SK-N-SH (cell line): ENCODE data around the gene RAB30. TPM values are rescaled to one million over a fixed set of nuclear protein-coding genes. Genes with fewer than 3 reads are reported as not detected.
"Not testable (repeated sequence)": the region's sequence is repeated elsewhere in the genome, so short reads cannot be mapped to it uniquely, and the experiment has no call there.

Experiments used
- CTCF ChIA-PET: fragments of 300-600, 350-600 bp; formaldehyde crosslinking; extraction: SDS; loops from one replicate; lab custom pipeline; 2021; lab: Yijun Ruan, JAX
- POLR2A ChIA-PET: fragments of 350-600 bp; sonication (Branson Sonifier 250); formaldehyde crosslinking; extraction: SDS; loops from one replicate; lab custom pipeline; 2020; ENCODE audit warnings: antibody characterized with exemption, inconsistent platforms; lab: Yijun Ruan, JAX
- DNase-seq: peaks from one replicate; pipeline ENCODE4 v3.0.0; 2012
- H2AFZ ChIP-seq: fragments of 200-600 bp; sonication (generic); 2 replicates; pipeline ENCODE4 v1.8.1; 2016; ENCODE audit warnings: antibody characterized with exemption, mild to moderate bottlenecking, low read depth
- H3F3A ChIP-seq: fragments of 200-600 bp; sonication (generic); replicated peaks from 2 replicates; pipeline ENCODE3; 2016; ENCODE audit warnings: antibody characterized with exemption, mild to moderate bottlenecking; ENCODE audit not compliant: insufficient read depth
- H3K27ac ChIP-seq, 2 experiments: fragments of 200-500 bp in 1 of 2; fragments of 200-600 bp in 1 of 2; sonication (Bioruptor generic) in 1 of 2; sonication (generic), shearing (Covaris generic) in 1 of 2; 2 replicates each; pipeline versions ENCODE4 v1.5.1 to v1.6.1; 2014 to 2016; ENCODE audit warnings: low read depth in 2 of 2, inconsistent platforms in 1 of 2, low read length in 1 of 2, mild to moderate bottlenecking in 1 of 2, mixed read lengths in 1 of 2
- H3K27me3 ChIP-seq: fragments of 200-600 bp; sonication (generic), shearing (Covaris generic); 2 replicates; pipeline ENCODE4 v1.6.1; 2016; ENCODE audit warnings: mixed run types; ENCODE audit not compliant: insufficient read depth
- H3K36me3 ChIP-seq, 2 experiments: fragments of 200-500 bp in 1 of 2; fragments of 200-600 bp in 1 of 2; sonication (Bioruptor generic) in 1 of 2; sonication (generic) in 1 of 2; replicated peaks in 1 of 2; 2 replicates each; pipeline versions ENCODE3 to v1.5.1; 2014 to 2016; ENCODE audit warnings: low read length in 1 of 2, mild to moderate bottlenecking in 1 of 2; ENCODE audit not compliant: insufficient read depth in 2 of 2, control insufficient read depth in 1 of 2
- H3K4me1 ChIP-seq, 2 experiments: fragments of 200-500 bp in 1 of 2; fragments of 200-600 bp in 1 of 2; sonication (Bioruptor generic) in 1 of 2; sonication (generic), shearing (Covaris generic) in 1 of 2; 2 replicates each; pipeline versions ENCODE4 v1.5.1 to v1.6.1; 2014 to 2016; ENCODE audit warnings: low read depth in 1 of 2, low read length in 1 of 2, mixed run types in 1 of 2; ENCODE audit not compliant: insufficient read depth in 2 of 2, control insufficient read depth in 1 of 2
- H3K4me2 ChIP-seq: fragments of 200-600 bp; sonication (generic), shearing (Covaris generic); 2 replicates; pipeline ENCODE4 v1.6.1; 2017; ENCODE audit warnings: mixed run types
- H3K4me3 ChIP-seq, 2 experiments: fragments of 200-500 bp in 1 of 2; fragments of 200-600 bp in 1 of 2; sonication (Bioruptor generic) in 1 of 2; sonication (generic), shearing (Covaris generic) in 1 of 2; 2 replicates each; pipeline versions ENCODE4 v1.5.1 to v1.8.1; 2014 to 2016; ENCODE audit warnings: low read depth in 2 of 2, inconsistent platforms in 1 of 2, low read length in 1 of 2, mild to moderate bottlenecking in 1 of 2, mixed read lengths in 1 of 2, moderate library complexity in 1 of 2
- H3K79me2 ChIP-seq: fragments of 200-600 bp; sonication (generic); 2 replicates; pipeline ENCODE4 v1.8.1; 2017; ENCODE audit warnings: mild to moderate bottlenecking; ENCODE audit not compliant: insufficient read depth
- H3K9ac ChIP-seq: fragments of 200-600 bp; sonication (generic); 2 replicates; pipeline ENCODE4 v1.6.1; 2017; ENCODE audit warnings: mixed run types
- H3K9me2 ChIP-seq: fragments of 200-600 bp; sonication (generic); 2 replicates; pipeline ENCODE4 v1.6.1; 2017; ENCODE audit warnings: mixed run types
- H3K9me3 ChIP-seq: fragments of 200-600 bp; sonication (generic); 2 replicates; pipeline ENCODE4 v1.6.1; 2017; ENCODE audit warnings: mixed run types, mild to moderate bottlenecking, moderate library complexity
- H4K20me1 ChIP-seq: fragments of 200-600 bp; sonication (generic); 2 replicates; pipeline ENCODE4 v1.6.1; 2017; ENCODE audit warnings: mild to moderate bottlenecking, mixed run types; ENCODE audit not compliant: insufficient read depth
- IRF3 ChIP-seq: fragments of 150-350 bp; IDR thresholded peaks from 2 replicates; pipeline ENCODE4 v1.6.1; 2016; ENCODE audit warnings: mild to moderate bottlenecking, low read depth, low read length
- MAX ChIP-seq: IDR thresholded peaks from 2 replicates; pipeline ENCODE4 v1.4.0; 2012; ENCODE audit warnings: low read depth
- NRF1 ChIP-seq: IDR thresholded peaks from 2 replicates; pipeline ENCODE4 v1.6.1; 2012; ENCODE audit warnings: low read depth, mild to moderate bottlenecking, low read length
- POLR2AphosphoS5 ChIP-seq: IDR thresholded peaks from 2 replicates; pipeline ENCODE4 v1.6.1; 2012; ENCODE audit warnings: low read depth, low read length
- RFX5 ChIP-seq: IDR thresholded peaks from 2 replicates; pipeline ENCODE4 v1.6.1; 2012; ENCODE audit warnings: mild to moderate bottlenecking, improper control_type of control experiment, low read length
- TEAD4 ChIP-seq: IDR thresholded peaks from 2 replicates; pipeline ENCODE4 v1.4.0; 2012; ENCODE audit warnings: mild to moderate bottlenecking, borderline replicate concordance; ENCODE audit not compliant: insufficient read depth
- WGBS: methylation state at CpG from one replicate; pipeline ENCODE4 v1.1.6; 2017; ENCODE audit warnings: low lambda C conversion rate; 5-methylcytosine and 5-hydroxymethylcytosine counted together
- polyA plus RNA-seq, 3 experiments: library from polyadenylated mRNA; depleted of rRNA; stranded (reverse); fragments of >200 nt; gene quantifications; 2 replicates each; pipeline ENCODE4 v1.2.3, GENCODE V29; 2012
- TF ChIP-seq, protein P1 (sequence below): IDR thresholded peaks from 2 replicates; pipeline ENCODE4; 2012
- TF ChIP-seq, protein P2 (sequence below): IDR thresholded peaks from 2 replicates; pipeline ENCODE4 v1.6.1; 2012; ENCODE audit warnings: mild to moderate bottlenecking, low read depth, low read length, moderate library complexity
- TF ChIP-seq, protein P3 (sequence below): fragments of 200-600 bp; sonication (generic); IDR thresholded peaks from 2 replicates; pipeline ENCODE4 v1.6.1; 2017; ENCODE audit warnings: antibody characterized with exemption, mild to moderate bottlenecking, moderate library complexity
- TF ChIP-seq, protein P4 (sequence below): IDR thresholded peaks from 2 replicates; pipeline ENCODE4 v1.4.0; 2012; ENCODE audit warnings: low read depth, borderline replicate concordance

Gene RAB30
- polyA plus RNA-seq, 1 of the 3 experiments (the other 2 are of a cell fraction), result 3.3 TPM

DNA sequence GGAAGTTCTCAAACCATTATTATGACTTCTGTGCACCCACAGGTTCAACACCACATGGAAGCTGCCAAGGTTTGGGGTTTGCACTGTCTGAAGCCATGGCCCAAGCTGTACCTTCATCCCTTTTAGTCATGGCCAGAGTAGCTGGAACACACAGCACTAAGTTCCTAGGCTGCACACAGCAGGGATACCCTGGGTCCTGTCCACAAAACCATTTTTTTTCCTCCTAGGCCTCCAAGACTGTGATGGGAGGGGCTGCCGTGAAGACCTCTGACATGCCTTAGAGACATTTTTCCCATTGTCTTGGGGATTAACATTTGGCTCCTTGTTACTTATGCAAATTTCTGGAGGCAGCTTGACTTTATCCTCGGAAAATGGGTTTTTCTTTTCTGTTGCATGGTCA is 127.5 kb downstream of the RAB30 start:
- WGBS, result 45% methylated on average over 2 of the region's 2 CpGs
- no peak for DNase-seq
- H3K9me2 ChIP-seq, result no peaks in the 10 kb centered on the region
- no peaks in the 10 kb centered on the region for H3K9me3 ChIP-seq
- no peaks in the 10 kb centered on the region for H3F3A ChIP-seq
- H3K36me3 ChIP-seq, result no peaks in the 10 kb centered on the region
- no peak overlapping the region for H2AFZ ChIP-seq
- H3K79me2 ChIP-seq, result no peaks in the 10 kb centered on the region
- ChIA-PET POLR2A (no interaction called here), CTCF (interaction anchor here (1.4 kb wide), 1 partner anchor 9 kb away, joined by 3 read pairs; no protein-coding TSS in a partner anchor)
- no peaks in the 10 kb centered on the region; a peak in 1 of 4 replicates for H3K4me1 ChIP-seq
- no peaks in the 10 kb centered on the region for H3K27me3 ChIP-seq
- H3K4me3 ChIP-seq, result no peak overlapping the region
- H4K20me1 ChIP-seq, result no peaks in the 10 kb centered on the region
- no peak overlapping the region for H3K4me2 ChIP-seq
- H3K9ac ChIP-seq, result no peak overlapping the region
- no peak overlapping the region for H3K27ac ChIP-seq
- TF ChIP-seq IRF3, result no peak

DNA sequence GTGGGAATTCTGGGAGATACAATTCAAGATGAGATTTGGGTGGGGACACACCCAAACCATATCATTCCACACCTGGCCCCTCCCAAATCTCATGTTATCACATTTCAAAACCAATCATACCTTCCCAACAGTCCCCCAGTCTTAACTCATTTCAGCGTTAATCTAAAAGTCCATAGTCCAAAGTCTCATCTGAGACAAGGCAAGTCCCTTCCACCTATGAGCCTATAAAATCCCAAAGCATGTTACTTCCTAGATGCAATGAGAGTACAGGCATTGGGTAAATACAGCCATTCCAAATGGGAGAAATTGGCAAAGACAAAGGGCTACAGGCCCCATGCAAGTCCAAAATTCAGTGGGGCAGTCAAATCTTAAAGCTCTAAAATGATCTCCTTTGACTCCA is 128.3 kb downstream of the RAB30 start:
- H3K27ac ChIP-seq, H2AFZ ChIP-seq, H4K20me1 ChIP-seq, H3K4me1 ChIP-seq, H3K9me2 ChIP-seq, H3K9ac ChIP-seq, H3K79me2 ChIP-seq, H3F3A ChIP-seq, POLR2A ChIA-PET, H3K4me3 ChIP-seq, H3K9me3 ChIP-seq, DNase-seq, H3K4me2 ChIP-seq, H3K27me3 ChIP-seq, H3K36me3 ChIP-seq: not testable (repeated sequence)
- CTCF ChIA-PET, result interaction anchor here (1.4 kb wide), 1 partner anchor 8 kb away, joined by 3 read pairs; no protein-coding TSS in a partner anchor
- 100% methylated on average over 1 of the region's 1 CpG for WGBS

- no peaks in the 10 kb centered on the region for H3K79me2 ChIP-seq
- H2AFZ ChIP-seq, result no peak overlapping the region
- no peaks in the 10 kb centered on the region for H3K9me2 ChIP-seq
- CTCF ChIA-PET, result interaction anchor here (0.9 to 1.3 kb wide), 2 partner anchors 15 to 75 kb away, joined by 3 to 5 read pairs; no protein-coding TSS in a partner anchor
- 83% methylated on average over 2 of the region's 2 CpGs for WGBS
- DNase-seq, result no peak
- H3K4me1 ChIP-seq, result no peaks in the 10 kb centered on the region
- H3K27me3 ChIP-seq, result no peaks in the 10 kb centered on the region
- H3K4me3 ChIP-seq, result no peak overlapping the region
- no peaks in the 10 kb centered on the region for H3K9me3 ChIP-seq
- H4K20me1 ChIP-seq, result no peaks in the 10 kb centered on the region
- no peaks in the 10 kb centered on the region for H3K36me3 ChIP-seq
- POLR2A ChIA-PET, result no interaction called here
- H3F3A ChIP-seq, result no peaks in the 10 kb centered on the region
- H3K9ac ChIP-seq, result no peak overlapping the region
- no peak overlapping the region for H3K27ac ChIP-seq
- H3K4me2 ChIP-seq, result no peak overlapping the region
- TF ChIP-seq, protein P1, sequence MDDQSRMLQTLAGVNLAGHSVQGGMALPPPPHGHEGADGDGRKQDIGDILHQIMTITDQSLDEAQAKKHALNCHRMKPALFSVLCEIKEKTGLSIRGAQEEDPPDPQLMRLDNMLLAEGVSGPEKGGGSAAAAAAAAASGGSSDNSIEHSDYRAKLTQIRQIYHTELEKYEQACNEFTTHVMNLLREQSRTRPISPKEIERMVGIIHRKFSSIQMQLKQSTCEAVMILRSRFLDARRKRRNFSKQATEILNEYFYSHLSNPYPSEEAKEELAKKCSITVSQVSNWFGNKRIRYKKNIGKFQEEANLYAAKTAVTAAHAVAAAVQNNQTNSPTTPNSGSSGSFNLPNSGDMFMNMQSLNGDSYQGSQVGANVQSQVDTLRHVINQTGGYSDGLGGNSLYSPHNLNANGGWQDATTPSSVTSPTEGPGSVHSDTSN, result no peak
- TF ChIP-seq MAX, result no peak
- TF ChIP-seq POLR2AphosphoS5, result no peak
- TF ChIP-seq, protein P2, sequence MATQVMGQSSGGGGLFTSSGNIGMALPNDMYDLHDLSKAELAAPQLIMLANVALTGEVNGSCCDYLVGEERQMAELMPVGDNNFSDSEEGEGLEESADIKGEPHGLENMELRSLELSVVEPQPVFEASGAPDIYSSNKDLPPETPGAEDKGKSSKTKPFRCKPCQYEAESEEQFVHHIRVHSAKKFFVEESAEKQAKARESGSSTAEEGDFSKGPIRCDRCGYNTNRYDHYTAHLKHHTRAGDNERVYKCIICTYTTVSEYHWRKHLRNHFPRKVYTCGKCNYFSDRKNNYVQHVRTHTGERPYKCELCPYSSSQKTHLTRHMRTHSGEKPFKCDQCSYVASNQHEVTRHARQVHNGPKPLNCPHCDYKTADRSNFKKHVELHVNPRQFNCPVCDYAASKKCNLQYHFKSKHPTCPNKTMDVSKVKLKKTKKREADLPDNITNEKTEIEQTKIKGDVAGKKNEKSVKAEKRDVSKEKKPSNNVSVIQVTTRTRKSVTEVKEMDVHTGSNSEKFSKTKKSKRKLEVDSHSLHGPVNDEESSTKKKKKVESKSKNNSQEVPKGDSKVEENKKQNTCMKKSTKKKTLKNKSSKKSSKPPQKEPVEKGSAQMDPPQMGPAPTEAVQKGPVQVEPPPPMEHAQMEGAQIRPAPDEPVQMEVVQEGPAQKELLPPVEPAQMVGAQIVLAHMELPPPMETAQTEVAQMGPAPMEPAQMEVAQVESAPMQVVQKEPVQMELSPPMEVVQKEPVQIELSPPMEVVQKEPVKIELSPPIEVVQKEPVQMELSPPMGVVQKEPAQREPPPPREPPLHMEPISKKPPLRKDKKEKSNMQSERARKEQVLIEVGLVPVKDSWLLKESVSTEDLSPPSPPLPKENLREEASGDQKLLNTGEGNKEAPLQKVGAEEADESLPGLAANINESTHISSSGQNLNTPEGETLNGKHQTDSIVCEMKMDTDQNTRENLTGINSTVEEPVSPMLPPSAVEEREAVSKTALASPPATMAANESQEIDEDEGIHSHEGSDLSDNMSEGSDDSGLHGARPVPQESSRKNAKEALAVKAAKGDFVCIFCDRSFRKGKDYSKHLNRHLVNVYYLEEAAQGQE, result no peak
- TF ChIP-seq NRF1, result no peak
- TF ChIP-seq, protein P3, sequence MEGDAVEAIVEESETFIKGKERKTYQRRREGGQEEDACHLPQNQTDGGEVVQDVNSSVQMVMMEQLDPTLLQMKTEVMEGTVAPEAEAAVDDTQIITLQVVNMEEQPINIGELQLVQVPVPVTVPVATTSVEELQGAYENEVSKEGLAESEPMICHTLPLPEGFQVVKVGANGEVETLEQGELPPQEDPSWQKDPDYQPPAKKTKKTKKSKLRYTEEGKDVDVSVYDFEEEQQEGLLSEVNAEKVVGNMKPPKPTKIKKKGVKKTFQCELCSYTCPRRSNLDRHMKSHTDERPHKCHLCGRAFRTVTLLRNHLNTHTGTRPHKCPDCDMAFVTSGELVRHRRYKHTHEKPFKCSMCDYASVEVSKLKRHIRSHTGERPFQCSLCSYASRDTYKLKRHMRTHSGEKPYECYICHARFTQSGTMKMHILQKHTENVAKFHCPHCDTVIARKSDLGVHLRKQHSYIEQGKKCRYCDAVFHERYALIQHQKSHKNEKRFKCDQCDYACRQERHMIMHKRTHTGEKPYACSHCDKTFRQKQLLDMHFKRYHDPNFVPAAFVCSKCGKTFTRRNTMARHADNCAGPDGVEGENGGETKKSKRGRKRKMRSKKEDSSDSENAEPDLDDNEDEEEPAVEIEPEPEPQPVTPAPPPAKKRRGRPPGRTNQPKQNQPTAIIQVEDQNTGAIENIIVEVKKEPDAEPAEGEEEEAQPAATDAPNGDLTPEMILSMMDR, result no peak
- no peak for TF ChIP-seq RFX5
- TF ChIP-seq, protein P4, sequence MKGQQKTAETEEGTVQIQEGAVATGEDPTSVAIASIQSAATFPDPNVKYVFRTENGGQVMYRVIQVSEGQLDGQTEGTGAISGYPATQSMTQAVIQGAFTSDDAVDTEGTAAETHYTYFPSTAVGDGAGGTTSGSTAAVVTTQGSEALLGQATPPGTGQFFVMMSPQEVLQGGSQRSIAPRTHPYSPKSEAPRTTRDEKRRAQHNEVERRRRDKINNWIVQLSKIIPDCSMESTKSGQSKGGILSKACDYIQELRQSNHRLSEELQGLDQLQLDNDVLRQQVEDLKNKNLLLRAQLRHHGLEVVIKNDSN, result no peak
- TF ChIP-seq IRF3, result no peak
- TF ChIP-seq TEAD4, result no peak
Measured at GRCh38 chr11:82942376-82942775, 129.3 kb downstream of the RAB30 start.
